Lower leg skin (tissue), 4 donors: ENCODE data around the gene PMPCA. TPM values are rescaled to one million over a fixed set of nuclear protein-coding genes. Genes with fewer than 3 reads are reported as not detected.

Experiments
- DNase-seq, 2 donors: peaks; one replicate each; pipeline ENCODE4 v3.0.0-alpha.2; 2019; ENCODE audit warnings: low spot score in 2 of 2
- H3K4me3 ChIP-seq: fragments of 200-600 bp; sonication (generic); 2 replicates; pipeline ENCODE4 v1.5.1; 2017; ENCODE audit warnings: mild to moderate bottlenecking, low read depth; ENCODE audit not compliant: poor library complexity, severe bottlenecking
- CTCF ChIP-seq, 3 donors: fragments of 450-650 bp; IDR thresholded peaks; one replicate each; pipeline ENCODE4 v1.5.1; 2016; ENCODE audit warnings: antibody characterized with exemption in 3 of 3, mild to moderate bottlenecking in 3 of 3, moderate library complexity in 2 of 3
- POLR2A ChIP-seq, 2 donors: fragments of 450-650 bp; IDR thresholded peaks; one replicate each; pipeline ENCODE4 v1.6.1; 2016 to 2017; ENCODE audit warnings: antibody characterized with exemption in 2 of 2, mild to moderate bottlenecking in 1 of 2, moderate library complexity in 1 of 2
- WGBS, 2 donors: methylation state at CpG; one replicate each; pipeline ENCODE4 v1.1.5; 2018; 5-methylcytosine and 5-hydroxymethylcytosine counted together
- intact Hi-C: fragments of 100-400 bp; cut with DNase I; formaldehyde crosslinking; loops from one replicate; pipeline ENCODE4 v1.15.0; 2023; ENCODE audit warnings: low total_unique reads
- total RNA-seq, 4 donors: library from RNA; depleted of rRNA; stranded (reverse); fragments of >200 nt; gene quantifications; one replicate each; pipeline ENCODE4 v1.1.0, GENCODE V29; 2016

The PMPCA gene
- total RNA-seq, 4 donors from 2014 or later = 35.9 to 59.6 (median 38.1) TPM

GRCh38 chr9:136460772-136461325 is 50.4 kb downstream of the PMPCA start:
- DNase-seq = no peak
- H3K4me3 ChIP-seq = no peak overlapping the region
- WGBS, 2 donors = 91 to 92% methylated on average over 23 of the region's 23 CpGs
- intact Hi-C loops = no loop called here
- TF ChIP-seq POLR2A (IDR thresholded peaks at IDR 0.05) (no peak), CTCF (IDR thresholded peaks at IDR 0.05) (no peak)

- intact Hi-C loops = no loop called here
- WGBS, 2 donors = 87 to 96% methylated on average over 15 to 17 of the region's 17 CpGs
- H3K4me3 ChIP-seq = no peak overlapping the region
- TF ChIP-seq POLR2A (IDR thresholded peaks at IDR 0.05) (no peak), CTCF (IDR thresholded peaks at IDR 0.05) (no peak)
- no peak for DNase-seq
These were observed 52.2 kb downstream of the PMPCA start for GRCh38 chr9:136462664-136463063.

- intact Hi-C loops = no loop called here
- DNase-seq = no peak
- no peak overlapping the region for H3K4me3 ChIP-seq
- TF ChIP-seq CTCF (IDR thresholded peaks at IDR 0.05) (no peak), POLR2A (IDR thresholded peaks at IDR 0.05) (no peak)
- WGBS, 2 donors = 87% methylated on average over 14 of the region's 14 CpGs
These were observed 53.1 kb downstream of the PMPCA start for GRCh38 chr9:136463578-136463977.

- DNase-seq = no peak
- WGBS, 2 donors = 93 to 94% methylated on average over 6 of the region's 6 CpGs
- intact Hi-C loops = no loop called here
- no peak for TF ChIP-seq POLR2A (IDR thresholded peaks at IDR 0.05)
- no peak overlapping the region for H3K4me3 ChIP-seq
These were observed 53.8 kb downstream of the PMPCA start for GRCh38 chr9:136464241-136464640.

- no peak for TF ChIP-seq CTCF (IDR thresholded peaks at IDR 0.05)
- TF ChIP-seq POLR2A (IDR thresholded peaks at IDR 0.05) = no peak
- no peak overlapping the region for H3K4me3 ChIP-seq
- intact Hi-C loops = no loop called here
- DNase-seq = no peak
- WGBS, 2 donors = 94 to 95% methylated on average over 27 of the region's 27 CpGs
These were observed 55.2 kb downstream of the PMPCA start for GRCh38 chr9:136465500-136466154.

- TF ChIP-seq CTCF (IDR thresholded peaks at IDR 0.05) (no peak), POLR2A (IDR thresholded peaks at IDR 0.05) (no peak)
- 95% methylated on average over 30 of the region's 30 CpGs for WGBS, 2 donors
- no peak overlapping the region for H3K4me3 ChIP-seq
- no peak for DNase-seq
- intact Hi-C loops = no loop called here
These were observed 55.7 kb downstream of the PMPCA start for GRCh38 chr9:136466155-136466541.
